Panc1 (cell line): ENCODE data around the gene ZZZ3. TPM values are rescaled to one million over a fixed set of nuclear protein-coding genes. Genes with fewer than 3 reads are reported as not detected.

Experiments used
- ATAC-seq: fragments of 200-7000 bp; cut with Tn5 transposase; 2 replicates; pipeline ENCODE4 v1.9.1; 2020; ENCODE audit warnings: mild to moderate bottlenecking, moderate library complexity
- BruUV-seq: library from RNA; stranded (reverse); fragments of 400-500 nt; replicated peaks from 2 replicates; lab custom pipeline; 2021; lab: Mats Ljungman, UMichigan
- CTCF ChIA-PET: fragments of 300-600 bp; sonication (Branson Sonifier 250); formaldehyde crosslinking; loops from one replicate; lab custom pipeline; 2022; ENCODE audit warnings: antibody characterized with exemption; lab: Charles Lee
- POLR2A ChIA-PET: fragments of 300-600 bp; sonication (Branson Sonifier 250); formaldehyde crosslinking; loops from one replicate; lab custom pipeline; 2022; ENCODE audit warnings: antibody characterized with exemption; lab: Charles Lee
- DNase-seq: peaks from one replicate; pipeline ENCODE4 v3.0.0-alpha.2; 2010; ENCODE audit warnings: low read depth, low spot score
- H3K27ac ChIP-seq: 2 replicates; pipeline ENCODE4 v1.5.1; 2011; ENCODE audit warnings: mild to moderate bottlenecking, low read length, inconsistent platforms
- H3K27me3 ChIP-seq: fragments of 200-500 bp; sonication (Bioruptor generic); 2 replicates; pipeline ENCODE4 v1.6.0; 2014; ENCODE audit warnings: low read length, inconsistent platforms; ENCODE audit not compliant: control insufficient read depth, insufficient read depth
- H3K36me3 ChIP-seq: fragments of 200-500 bp; sonication (Bioruptor generic); 2 replicates; pipeline ENCODE4 v1.5.1; 2014; ENCODE audit warnings: inconsistent platforms, mild to moderate bottlenecking, low read length, moderate library complexity; ENCODE audit not compliant: control insufficient read depth, insufficient read depth
- H3K4me1 ChIP-seq: 2 replicates; pipeline ENCODE4 v1.5.1; 2011; ENCODE audit warnings: inconsistent platforms, mild to moderate bottlenecking, low read length, moderate library complexity; ENCODE audit not compliant: control insufficient read depth, insufficient read depth
- H3K4me3 ChIP-seq, 2 experiments: 2 replicates each; pipeline ENCODE4 v1.5.1; 2011 to 2012; ENCODE audit warnings: low read depth in 2 of 2, low read length in 2 of 2, mild to moderate bottlenecking in 2 of 2, inconsistent platforms in 1 of 2, moderate library complexity in 1 of 2
- H3K9me3 ChIP-seq: fragments of 200-500 bp; sonication (Bioruptor generic); 2 replicates; pipeline ENCODE4 v1.5.1; 2014; ENCODE audit warnings: low read depth, mild to moderate bottlenecking, inconsistent platforms, low read length, moderate library complexity; ENCODE audit not compliant: control insufficient read depth, insufficient read depth
- CTCF ChIP-seq: fragments of 450-650 bp; IDR thresholded peaks from 2 replicates; pipeline ENCODE4 v1.5.1; 2017; ENCODE audit warnings: mild to moderate bottlenecking
- POLR2AphosphoS5 ChIP-seq: IDR thresholded peaks from 2 replicates; pipeline ENCODE4 v1.6.1; 2012; ENCODE audit warnings: mild to moderate bottlenecking, low read depth, low read length, moderate library complexity
- REST ChIP-seq, 2 experiments: IDR thresholded peaks; 2 replicates each; pipeline ENCODE4 v1.6.1; 2011 to 2012; ENCODE audit warnings: low read depth in 2 of 2, control low read depth in 1 of 2, low read length in 1 of 2, mild to moderate bottlenecking in 1 of 2, moderate library complexity in 1 of 2; ENCODE audit not compliant: insufficient read depth in 1 of 2
- SIN3A ChIP-seq: IDR thresholded peaks from 2 replicates; pipeline ENCODE4 v1.6.1; 2012; ENCODE audit warnings: low read depth, mild to moderate bottlenecking, low read length, moderate library complexity, borderline replicate concordance; ENCODE audit not compliant: insufficient read depth
- TCF7L2 ChIP-seq: IDR thresholded peaks from 2 replicates; pipeline ENCODE4 v1.6.1; 2011; ENCODE audit warnings: mild to moderate bottlenecking, low read depth, low read length, inconsistent platforms
- in situ Hi-C: cut with HindIII; loops from 2 replicates; pipeline ENCODE4 v1.10.0; 2016; ENCODE audit warnings: low sequenced_read_pairs, low pct_unique_long_range_greater_than_20kb
- intact Hi-C: fragments of 100-400 bp; cut with micrococcal nuclease; formaldehyde crosslinking; loops from one replicate; pipeline ENCODE4 v1.10.0; 2022; ENCODE audit not compliant: unreplicated experiment
- total RNA-seq: library from RNA; stranded (reverse); gene quantifications from one replicate; pipeline ENCODE4 v1.2.1, GENCODE V29; 2021; ENCODE audit not compliant: unreplicated experiment

Gene ZZZ3
- total RNA-seq, 1 experiment from 2014 or later = 52.6 TPM

- POLR2A ChIA-PET = interaction anchor here (0.6 kb wide), 1 partner anchor 308 kb away, joined by 3 read pairs; no protein-coding TSS in a partner anchor
- no peak overlapping the region for H3K4me3 ChIP-seq
- ATAC-seq = no peak
- no peak for TF ChIP-seq TCF7L2
- TF ChIP-seq CTCF = no peak
- no peak for TF ChIP-seq SIN3A
- TF ChIP-seq POLR2AphosphoS5 = no peak
- TF ChIP-seq REST (IDR thresholded peaks at IDR 0.05; ENCODE audit: insufficient read depth in 1 of 2, low read depth in 2 of 2, low read length in 1 of 2) = no peak
- DNase-seq = no peak
- CTCF ChIA-PET = no interaction called here
- intact Hi-C loops (no loop called here), in situ Hi-C loops (no loop called here)
- no peaks in the 10 kb centered on the region for H3K27me3 ChIP-seq
- H3K27ac ChIP-seq = no peak overlapping the region
- peaks cover 35% of the 10 kb centered on the region for H3K4me1 ChIP-seq
- H3K36me3 ChIP-seq = no peaks in the 10 kb centered on the region; the same call in 1 of the 2 replicates
- BruUV-seq = no TSS peak
- no peaks in the 10 kb centered on the region for H3K9me3 ChIP-seq
Observed at GRCh38 chr1:77673716-77674355, 8.6 kb downstream of the ZZZ3 start.

GRCh38 chr1:77673030-77673429 lies 9.4 kb downstream of the ZZZ3 start:
- H3K27me3 ChIP-seq = no peaks in the 10 kb centered on the region
- ChIA-PET CTCF (no interaction called here), POLR2A (no interaction called here)
- no peak overlapping the region for H3K4me3 ChIP-seq
- H3K27ac ChIP-seq = no peak overlapping the region
- peaks cover 29% of the 10 kb centered on the region for H3K4me1 ChIP-seq
- in situ Hi-C loops = no loop called here
- BruUV-seq = no TSS peak
- ATAC-seq (no peak), DNase-seq (no peak)
- intact Hi-C loops = no loop called here
- H3K36me3 ChIP-seq = no peaks in the 10 kb centered on the region; the same call in 1 of the 2 replicates
- H3K9me3 ChIP-seq = no peaks in the 10 kb centered on the region
- no peak for TF ChIP-seq TCF7L2
- no peak for TF ChIP-seq POLR2AphosphoS5
- TF ChIP-seq REST (IDR thresholded peaks at IDR 0.05; ENCODE audit: insufficient read depth in 1 of 2, low read depth in 2 of 2, low read length in 1 of 2) = no peak
- no peak for TF ChIP-seq SIN3A
- no peak for TF ChIP-seq CTCF
